GM12878 (cell line): ENCODE data around the gene STPG1. TPM values are rescaled to one million over a fixed set of nuclear protein-coding genes. Genes with fewer than 3 reads are reported as not detected.

Source experiments
- ATAC-seq: fragments of 200-7000 bp; cut with Tn5 transposase; 3 replicates; pipeline ENCODE4 v1.9.1; 2020; ENCODE audit warnings: mild to moderate bottlenecking, moderate library complexity
- BruUV-seq: library from RNA; stranded (reverse); fragments of 400-500 nt; replicated peaks from 2 replicates; lab custom pipeline; 2021; lab: Mats Ljungman, UMichigan
- CTCF ChIA-PET: fragments of 300-600 bp; sonication (Branson Sonifier 250); formaldehyde crosslinking; extraction: SDS; loops from one replicate; lab custom pipeline; 2021; ENCODE audit warnings: inconsistent platforms; lab: Yijun Ruan, JAX
- POLR2A ChIA-PET: fragments of 350-600 bp; formaldehyde crosslinking; extraction: SDS; loops from one replicate; lab custom pipeline; 2021; ENCODE audit warnings: inconsistent platforms; lab: Charles Lee
- RAD21 ChIA-PET: fragments of 300-600 bp; sonication (Branson Sonifier 250); formaldehyde crosslinking; loops from one replicate; lab custom pipeline; 2023; ENCODE audit warnings: antibody characterized with exemption; ENCODE audit not compliant: unreplicated experiment; lab: Charles Lee
- SMC1A ChIA-PET: fragments of 300-600 bp; sonication (Branson Sonifier 250); formaldehyde crosslinking; loops from one replicate; lab custom pipeline; 2023; ENCODE audit not compliant: unreplicated experiment, uncharacterized antibody; lab: Charles Lee
- DNase-seq: peaks from one replicate; pipeline ENCODE4 v3.0.0-alpha.2; 2011; ENCODE audit warnings: low read depth, low spot score
- FAIRE-seq: peaks from 3 replicates; lab custom pipeline; 2011; peaks lifted over from hg19 to GRCh38; lab: Jason Lieb, UNC
- H2AFZ ChIP-seq: 2 replicates; pipeline ENCODE4 v1.6.0; 2011; ENCODE audit warnings: low read depth, low read length, control low read depth; ENCODE audit not compliant: control insufficient read depth
- H3K27ac ChIP-seq: 2 replicates; pipeline ENCODE4 v1.5.1; 2011; ENCODE audit warnings: control low read depth; ENCODE audit not compliant: control insufficient read depth, insufficient read depth
- H3K27me3 ChIP-seq, 2 experiments: replicated peaks in 1 of 2; 2 replicates each; pipeline versions ENCODE4 v1.6.0 to v1.6.1; 2011; ENCODE audit warnings: low read length in 1 of 2; ENCODE audit not compliant: control insufficient read depth in 2 of 2, insufficient read depth in 2 of 2
- H3K36me3 ChIP-seq, 2 experiments: 2 replicates each; pipeline ENCODE4 v1.5.1; 2011; ENCODE audit warnings: low read length in 1 of 2; ENCODE audit not compliant: control insufficient read depth in 2 of 2, insufficient read depth in 2 of 2
- H3K4me1 ChIP-seq: 2 replicates; pipeline ENCODE4 v1.6.1; 2011; ENCODE audit warnings: mild to moderate bottlenecking, low read length, moderate library complexity, mixed read lengths; ENCODE audit not compliant: control insufficient read depth, insufficient read depth
- H3K4me2 ChIP-seq: 2 replicates; pipeline ENCODE4 v1.6.0; 2011; ENCODE audit warnings: control low read depth; ENCODE audit not compliant: control insufficient read depth, insufficient read depth
- H3K4me3 ChIP-seq: fragments of 200-600 bp; sonication (generic); 2 replicates; pipeline ENCODE4 v1.5.1; 2016
- H3K79me2 ChIP-seq: 2 replicates; pipeline ENCODE4 v1.6.0; 2011; ENCODE audit warnings: low read length; ENCODE audit not compliant: control insufficient read depth, insufficient read depth
- H3K9ac ChIP-seq: 2 replicates; pipeline ENCODE4 v1.8.0; 2011; ENCODE audit warnings: low read length, control low read depth, mixed read lengths; ENCODE audit not compliant: control insufficient read depth, insufficient read depth
- H3K9me3 ChIP-seq: replicated peaks from 3 replicates; pipeline ENCODE4 v1.5.1; 2011; ENCODE audit warnings: mild to moderate bottlenecking, low read length; ENCODE audit not compliant: control insufficient read depth, insufficient read depth
- H4K20me1 ChIP-seq: 2 replicates; pipeline ENCODE4 v1.6.0; 2011; ENCODE audit not compliant: control insufficient read depth, insufficient read depth
- CBX5 ChIP-seq: sonication (generic); IDR thresholded peaks from 2 replicates; pipeline ENCODE4 v1.6.1; 2016; ENCODE audit warnings: low read depth, moderate library complexity, mild to moderate bottlenecking, inconsistent platforms
- CEBPB ChIP-seq, 2 experiments: fragments of 150-350 bp in 1 of 2; IDR thresholded peaks; 2 replicates each; pipeline ENCODE4 v1.6.1; 2012 to 2014; ENCODE audit warnings: low read depth in 2 of 2, low read length in 2 of 2, borderline replicate concordance in 1 of 2, inconsistent platforms in 1 of 2
- CHD1 ChIP-seq: IDR thresholded peaks from 2 replicates; pipeline ENCODE4 v1.6.1; 2012; ENCODE audit warnings: low read depth, low read length, improper control_type of control experiment
- EZH2 ChIP-seq: IDR thresholded peaks from 2 replicates; pipeline ENCODE4 v1.6.1; 2012; ENCODE audit warnings: low read depth, mild to moderate bottlenecking, control low read depth, inconsistent platforms, low read length, borderline replicate concordance; ENCODE audit not compliant: control insufficient read depth
- FOS ChIP-seq: IDR thresholded peaks from 3 replicates; pipeline ENCODE4 v1.6.1; 2011; ENCODE audit warnings: borderline replicate concordance; ENCODE audit not compliant: insufficient read length; ENCODE audit errors: extremely low read depth
- FOXM1 ChIP-seq: IDR thresholded peaks from 2 replicates; pipeline ENCODE4 v1.6.1; 2012; ENCODE audit warnings: low read depth, mild to moderate bottlenecking, inconsistent platforms, low read length, moderate library complexity
- IKZF1 ChIP-seq: fragments of 450-650 bp; conservative IDR thresholded peaks from 2 replicates; pipeline ENCODE4 v1.6.1; 2017; ENCODE audit warnings: antibody characterized with exemption, mild to moderate bottlenecking
- LARP7 ChIP-seq: fragments of 450-650 bp; IDR thresholded peaks from 2 replicates; pipeline ENCODE4 v1.6.1; 2017; ENCODE audit warnings: mild to moderate bottlenecking
- NFIC ChIP-seq: IDR thresholded peaks from 2 replicates; pipeline ENCODE4 v1.6.1; 2012; ENCODE audit warnings: low read depth, mild to moderate bottlenecking, inconsistent platforms, low read length, moderate library complexity
- NFYB ChIP-seq: IDR thresholded peaks from 2 replicates; pipeline ENCODE4 v1.6.1; 2011; ENCODE audit warnings: low read depth, mild to moderate bottlenecking, low read length, improper control_type of control experiment, moderate library complexity; ENCODE audit not compliant: insufficient read depth
- NR2C1 ChIP-seq: fragments of 450-650 bp; IDR thresholded peaks from 2 replicates; pipeline ENCODE4 v1.6.1; 2017; ENCODE audit warnings: antibody characterized with exemption, mild to moderate bottlenecking, moderate library complexity
- PAX8 ChIP-seq: fragments of 450-650 bp; IDR thresholded peaks from 2 replicates; pipeline ENCODE4 v1.6.1; 2017; ENCODE audit warnings: mild to moderate bottlenecking, moderate library complexity
- STAT1 ChIP-seq: fragments of 450-650 bp; conservative IDR thresholded peaks from 2 replicates; pipeline ENCODE4 v1.6.1; 2014; ENCODE audit warnings: antibody characterized with exemption, mild to moderate bottlenecking
- TCF12 ChIP-seq: IDR thresholded peaks from 2 replicates; pipeline ENCODE4 v1.6.1; 2011; ENCODE audit warnings: low read depth, mild to moderate bottlenecking, low read length
- TCF3 ChIP-seq: IDR thresholded peaks from 2 replicates; pipeline ENCODE4 v1.6.1; 2012; ENCODE audit warnings: low read depth, mild to moderate bottlenecking, low read length, borderline replicate concordance; ENCODE audit not compliant: insufficient read depth
- ZNF217 ChIP-seq: fragments of 450-650 bp; IDR thresholded peaks from 2 replicates; pipeline ENCODE4 v1.6.1; 2017; ENCODE audit warnings: antibody characterized with exemption, mild to moderate bottlenecking
- WGBS: methylation state at CpG from one replicate; pipeline ENCODE4 v1.1.6; 2016; ENCODE audit warnings: low lambda C conversion rate; ENCODE audit not compliant: insufficient replicate concordance, insufficient coverage; ENCODE audit errors: missing lambda C conversion rate; 5-methylcytosine and 5-hydroxymethylcytosine counted together
- in situ Hi-C: fragments of 300-500 bp; cut with MboI; formaldehyde crosslinking; loops from 9 replicates; pipeline ENCODE4 v1.14.3; 2018; ENCODE audit warnings: mixed read lengths
- intact Hi-C: fragments of 100-400 bp; cut with micrococcal nuclease; formaldehyde crosslinking; loops from one replicate; pipeline ENCODE4 v1.14.2; 2022; ENCODE audit not compliant: unreplicated experiment
- polyA plus RNA-seq, 11 experiments: library from polyadenylated mRNA; depleted of rRNA in 4 of 11; unstranded in 6 of 11; stranded (reverse) in 5 of 11; fragments of >200 nt; fragmentation: Nextera tagmentation in 4 of 11; fragmentation: Illumina TruSeq in 1 of 11; extraction: Ambion mirVana in 4 of 11; extraction: Trizol in 1 of 11; gene quantifications; 1 replicate in 1 of 11; 2 replicates in 10 of 11; pipeline versions ENCODE4 v1.2.1 to v1.2.3, GENCODE V29; 2011 to 2016; ENCODE audit warnings: inconsistent platforms in 2 of 11, missing spikeins in 2 of 11, low read depth in 1 of 11
- total RNA-seq, 4 experiments: library from RNA; depleted of rRNA in 3 of 4; stranded (reverse); fragments of >200 nt in 3 of 4; fragmentation: Illumina TruSeq in 1 of 4; extraction: Trizol in 1 of 4; gene quantifications; 2 replicates each; pipeline versions ENCODE4 v1.2.1 to v1.2.3, GENCODE V29; 2013 to 2021
- TF ChIP-seq, protein P1 (sequence below): IDR thresholded peaks from 2 replicates; pipeline ENCODE4 v1.6.1; 2012; ENCODE audit warnings: low read depth, low read length, improper control_type of control experiment
- TF ChIP-seq, protein P2 (sequence below): IDR thresholded peaks from 2 replicates; pipeline ENCODE4 v1.6.1; 2012; ENCODE audit warnings: low read depth, low read length, improper control_type of control experiment
- TF ChIP-seq, protein P3 (sequence below): IDR thresholded peaks from 2 replicates; pipeline ENCODE4 v1.6.1; 2011; ENCODE audit warnings: low read depth, low read length, improper control_type of control experiment, borderline replicate concordance

The STPG1 gene
- total and polyA plus RNA-seq, 10 of the 15 experiments (the other 5 are each of a cell fraction or from before 2014, with no cell fraction given) = 0.22 to 2.6 (median 0.73) TPM

DNA sequence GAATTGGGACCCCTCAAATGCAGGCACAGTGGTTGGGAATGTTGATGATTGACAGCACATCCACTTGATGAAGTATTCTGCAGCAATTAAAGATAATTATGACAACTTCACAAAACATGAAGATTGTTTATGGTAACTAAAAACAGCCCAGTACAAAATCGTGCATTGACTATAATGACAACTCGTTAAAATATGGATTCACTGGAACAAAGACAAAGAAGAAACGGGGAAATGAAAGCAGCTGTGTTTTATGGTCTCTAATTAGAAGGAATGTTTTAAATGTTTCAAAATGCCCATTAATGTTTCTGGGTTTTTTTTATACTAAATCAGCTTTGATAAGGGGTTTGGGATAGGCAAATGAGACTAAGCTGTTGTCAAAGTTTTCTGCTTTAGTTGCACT is 38.2 kb upstream of the STPG1 start:
- POLR2A ChIA-PET = no interaction called here

DNA sequence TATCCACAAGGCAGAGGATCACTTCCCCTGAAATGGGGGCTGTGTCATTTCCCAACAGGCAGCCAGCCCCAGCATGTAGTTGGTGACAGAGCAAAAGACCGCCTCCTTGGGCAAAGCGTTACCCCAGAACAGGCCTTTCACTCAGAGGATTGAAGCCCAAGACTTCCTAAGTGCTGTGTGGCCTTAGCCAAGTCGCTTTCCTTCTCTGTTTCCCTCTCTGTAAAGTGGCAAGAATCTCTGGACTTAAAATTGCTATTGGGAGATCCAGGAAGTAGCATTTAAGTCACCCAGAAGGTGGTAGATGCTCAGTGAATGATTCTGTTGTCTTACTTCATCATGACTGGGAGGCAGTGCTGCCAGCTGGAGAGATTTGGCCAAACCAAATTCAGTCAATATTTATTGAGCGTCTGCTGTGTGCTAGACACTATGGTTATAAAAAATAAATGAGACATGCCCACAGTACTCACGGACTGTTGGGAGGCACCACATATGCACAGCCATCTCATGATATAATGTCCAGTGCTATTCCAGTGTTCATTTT is 37.3 kb upstream of the STPG1 start:
- TF ChIP-seq, protein P1, sequence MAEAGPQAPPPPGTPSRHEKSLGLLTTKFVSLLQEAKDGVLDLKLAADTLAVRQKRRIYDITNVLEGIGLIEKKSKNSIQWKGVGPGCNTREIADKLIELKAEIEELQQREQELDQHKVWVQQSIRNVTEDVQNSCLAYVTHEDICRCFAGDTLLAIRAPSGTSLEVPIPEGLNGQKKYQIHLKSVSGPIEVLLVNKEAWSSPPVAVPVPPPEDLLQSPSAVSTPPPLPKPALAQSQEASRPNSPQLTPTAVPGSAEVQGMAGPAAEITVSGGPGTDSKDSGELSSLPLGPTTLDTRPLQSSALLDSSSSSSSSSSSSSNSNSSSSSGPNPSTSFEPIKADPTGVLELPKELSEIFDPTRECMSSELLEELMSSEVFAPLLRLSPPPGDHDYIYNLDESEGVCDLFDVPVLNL = no peak
- TF ChIP-seq TCF12 (no peak), NFYB (no peak), TCF3 (no peak), FOXM1 (no peak), FOS (no peak), CHD1 (no peak), ZNF217 (no peak), NFIC (no peak), IKZF1 (no peak), LARP7 (no peak), STAT1 (no peak)
- TF ChIP-seq, protein P2, sequence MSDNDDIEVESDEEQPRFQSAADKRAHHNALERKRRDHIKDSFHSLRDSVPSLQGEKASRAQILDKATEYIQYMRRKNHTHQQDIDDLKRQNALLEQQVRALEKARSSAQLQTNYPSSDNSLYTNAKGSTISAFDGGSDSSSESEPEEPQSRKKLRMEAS = no peak

More for the DNA sequence above, 38.2 kb upstream of the STPG1 start:
- H3K4me3 ChIP-seq = no peak overlapping the region
- DNase-seq = no peak
- SMC1A ChIA-PET = no interaction called here
- intact Hi-C loops = no loop called here
- TF ChIP-seq NR2C1 = no peak
- TF ChIP-seq CBX5 = no peak
- TF ChIP-seq, protein P3, sequence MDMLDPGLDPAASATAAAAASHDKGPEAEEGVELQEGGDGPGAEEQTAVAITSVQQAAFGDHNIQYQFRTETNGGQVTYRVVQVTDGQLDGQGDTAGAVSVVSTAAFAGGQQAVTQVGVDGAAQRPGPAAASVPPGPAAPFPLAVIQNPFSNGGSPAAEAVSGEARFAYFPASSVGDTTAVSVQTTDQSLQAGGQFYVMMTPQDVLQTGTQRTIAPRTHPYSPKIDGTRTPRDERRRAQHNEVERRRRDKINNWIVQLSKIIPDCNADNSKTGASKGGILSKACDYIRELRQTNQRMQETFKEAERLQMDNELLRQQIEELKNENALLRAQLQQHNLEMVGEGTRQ = no peak
- TF ChIP-seq EZH2 = no peak
- no peak for TF ChIP-seq CEBPB (IDR thresholded peaks at IDR 0.05; ENCODE audit: borderline replicate concordance in 1 of 2, low read depth in 2 of 2, low read length in 2 of 2)
- no peak for TF ChIP-seq PAX8
- no peak for TF ChIP-seq TCF3
- TF ChIP-seq, all 136 proteins: peak for 0
- no peaks in the 10 kb centered on the region for H3K27me3 ChIP-seq
- peaks cover 0 to 5% of the 10 kb centered on the region in 2 experiments; a peak in 3 of 4 replicates for H3K36me3 ChIP-seq
- no peak overlapping the region for H3K27ac ChIP-seq
- ChIA-PET RAD21 (no interaction called here), CTCF (interaction anchor here (1.0 kb wide), 1 partner anchor 90 kb away, joined by 3 read pairs; no protein-coding TSS in a partner anchor)
- BruUV-seq = no TSS peak
- H3K4me2 ChIP-seq = no peak overlapping the region
- H4K20me1 ChIP-seq = no peaks in the 10 kb centered on the region
- in situ Hi-C loops = no loop called here
- ATAC-seq = no peak
- H3K9ac ChIP-seq = no peak overlapping the region
- H3K4me1 ChIP-seq = 0 out of 2 replicates have a peak, but pooled peaks cover 3% of the 10 kb centered on the region
- no peaks in the 10 kb centered on the region for H3K79me2 ChIP-seq
- 41% methylated on average over 3 of the region's 3 CpGs for WGBS
- no peaks in the 10 kb centered on the region for H3K9me3 ChIP-seq
- H2AFZ ChIP-seq = no peak overlapping the region
- no peak for FAIRE-seq

More for the DNA sequence above, 37.3 kb upstream of the STPG1 start:
- WGBS = 96% methylated on average over 5 of the region's 5 CpGs
- Histone ChIP-seq H3K9me3 (no peaks in the 10 kb centered on the region), H4K20me1 (no peaks in the 10 kb centered on the region), H3K36me3 (peaks cover 0 to 5% of the 10 kb centered on the region in 2 experiments; a peak in 3 of 4 replicates), H3K4me3 (no peak overlapping the region), H3K79me2 (no peaks in the 10 kb centered on the region), H3K27me3 (no peaks in the 10 kb centered on the region), H3K4me2 (no peak overlapping the region), H3K27ac (no peak overlapping the region), H3K9ac (no peak overlapping the region), H3K4me1 (0 out of 2 replicates have a peak, but pooled peaks cover 3% of the 10 kb centered on the region), H2AFZ (no peak overlapping the region)
- BruUV-seq = no TSS peak
- POLR2A ChIA-PET = no interaction called here
- DNase-seq = no peak
- in situ Hi-C loops = no loop called here
- RAD21 ChIA-PET = no interaction called here
- no peak for ATAC-seq
- SMC1A ChIA-PET = no interaction called here
- intact Hi-C loops = no loop called here
- FAIRE-seq = no peak
- CTCF ChIA-PET = no interaction called here
